A549 treated with AZD9567 at 1 μM for 4 hours (cell line): ENCODE data around the gene EXOC6. TPM values are rescaled to one million over a fixed set of nuclear protein-coding genes. Genes with fewer than 3 reads are reported as not detected.

Experiments used
- total RNA-seq: library from RNA; stranded (reverse); fragments of 200-300 nt; extraction: Qiagen RNA extraction; gene quantifications from 5 replicates; pipeline ENCODE4 v1.2.3, GENCODE V29; 2022; ENCODE audit not compliant: insufficient read depth

Gene EXOC6
- total RNA-seq: 12.4 to 36.2 TPM (median 16.5 TPM) in 5 replicates

GRCh38 chr10:92848441-92849233 is at the start of gene EXOC6:
EXOC6 (plus strand) TSS chr10:92848520; CDS start chr10:92848534, 14 bp downstream.

GRCh38 chr10:93059975-93060886 is 211.9 kb downstream of the EXOC6 start, which contains the start of gene CYP26C1:
CYP26C1 (plus strand) TSS chr10:93060798; CDS start chr10:93061264, 466 bp downstream.

GRCh38 chr10:93073539-93074146 is 225.3 kb downstream of the EXOC6 start, which contains the start of gene CYP26A1:
CYP26A1 (plus strand) TSS chr10:93073893; CDS start chr10:93073935, 42 bp downstream.

Other genes starting within 250 kb of the EXOC6 start
- 12.9 to 14.2 TPM (median 13.2 TPM) in 5 replicates for gene HHEX, start 158.6 kb upstream of the EXOC6 start, total RNA-seq
- gene CYP26C1, start 212.3 kb downstream of the EXOC6 start, total RNA-seq: not detected in 5 replicates
- 1.4 to 2.3 TPM (median 1.9 TPM) in 5 replicates for gene CYP26A1, start 225.4 kb downstream of the EXOC6 start, total RNA-seq